Measurements from ENCODE around the gene FAM168B. TPM values are rescaled to one million over a fixed set of nuclear protein-coding genes. Genes with fewer than 3 reads are reported as not detected.

The FAM168B gene
- total and polyA plus RNA-seq, 12 donors = 15.7 to 139 (median 95.9) TPM

DNA sequence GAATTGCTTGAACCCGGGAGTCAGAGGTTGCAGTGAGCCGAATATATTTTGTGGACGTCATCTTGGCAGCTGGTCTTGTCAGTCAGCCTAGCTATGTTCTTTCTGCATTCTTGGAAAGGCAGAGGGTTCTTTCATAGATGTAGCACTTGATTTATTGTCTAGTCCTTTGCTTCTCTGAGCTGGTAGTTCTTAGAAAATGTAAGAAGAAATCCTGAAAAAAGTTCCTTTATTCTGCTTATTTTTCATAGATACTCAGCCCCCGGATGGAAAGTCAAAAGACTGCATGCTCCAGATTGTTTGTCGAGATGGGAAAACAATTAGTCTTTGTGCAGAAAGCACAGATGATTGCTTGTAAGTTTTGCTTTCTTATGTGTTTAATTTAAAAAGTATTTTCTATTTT, 33.2 kb upstream of the FAM168B start:
- H3K36me3 ChIP-seq (replicated peaks in 1 of 2) = peaks cover 0 to 43% of the 10 kb centered on the region in 2 donors

DNA sequence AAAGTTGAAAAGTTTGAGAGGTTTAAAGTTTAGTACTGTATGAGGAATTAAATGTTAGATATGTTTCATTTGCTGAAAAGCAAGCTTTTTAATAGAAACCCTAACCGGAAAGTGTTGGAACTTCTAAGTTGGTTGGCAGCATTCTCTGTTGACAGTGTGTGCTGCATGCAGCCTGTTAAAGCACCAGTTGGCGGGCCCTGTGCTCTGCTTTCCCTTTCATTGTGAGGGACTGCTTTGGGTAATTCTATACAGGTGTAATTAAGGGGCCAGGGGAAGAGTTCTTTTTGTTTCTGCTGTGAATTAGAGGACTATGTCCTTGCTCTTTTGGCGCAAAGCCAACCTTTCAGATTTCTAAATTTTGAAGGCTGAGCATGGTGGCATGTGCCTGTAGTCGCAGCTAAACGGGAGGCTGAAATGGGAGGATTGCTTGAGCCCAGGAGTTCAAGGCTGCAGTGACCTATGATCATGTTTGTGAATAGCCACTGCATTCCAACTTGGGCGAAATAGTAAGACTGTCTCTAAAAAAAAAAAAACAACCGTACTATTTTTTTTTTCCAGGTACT, 32.0 kb upstream of the FAM168B start:
- H3K9me3 ChIP-seq (replicated peaks in 1 of 3) = no peaks in the 10 kb centered on the region
- H3K27ac ChIP-seq = no peak overlapping the region
- peaks cover 6 to 26% of the 10 kb centered on the region in 2 donors for H3K4me1 ChIP-seq (replicated peaks in 1 of 2)
- no peak overlapping the region for H3K4me3 ChIP-seq
- H3K27me3 ChIP-seq = no peaks in the 10 kb centered on the region
- H3K36me3 ChIP-seq (replicated peaks in 1 of 2) = peaks cover 0 to 37% of the 10 kb centered on the region in 2 donors
- WGBS, 4 donors = 67 to 75% (median 72%) methylated on average over 7 of the region's 7 CpGs
- peak in 1 of 7 donors; percentile 14 for DNase-seq
- TF ChIP-seq POLR2A (IDR thresholded peaks at IDR 0.05) = no peak
- TF ChIP-seq, protein P1, sequence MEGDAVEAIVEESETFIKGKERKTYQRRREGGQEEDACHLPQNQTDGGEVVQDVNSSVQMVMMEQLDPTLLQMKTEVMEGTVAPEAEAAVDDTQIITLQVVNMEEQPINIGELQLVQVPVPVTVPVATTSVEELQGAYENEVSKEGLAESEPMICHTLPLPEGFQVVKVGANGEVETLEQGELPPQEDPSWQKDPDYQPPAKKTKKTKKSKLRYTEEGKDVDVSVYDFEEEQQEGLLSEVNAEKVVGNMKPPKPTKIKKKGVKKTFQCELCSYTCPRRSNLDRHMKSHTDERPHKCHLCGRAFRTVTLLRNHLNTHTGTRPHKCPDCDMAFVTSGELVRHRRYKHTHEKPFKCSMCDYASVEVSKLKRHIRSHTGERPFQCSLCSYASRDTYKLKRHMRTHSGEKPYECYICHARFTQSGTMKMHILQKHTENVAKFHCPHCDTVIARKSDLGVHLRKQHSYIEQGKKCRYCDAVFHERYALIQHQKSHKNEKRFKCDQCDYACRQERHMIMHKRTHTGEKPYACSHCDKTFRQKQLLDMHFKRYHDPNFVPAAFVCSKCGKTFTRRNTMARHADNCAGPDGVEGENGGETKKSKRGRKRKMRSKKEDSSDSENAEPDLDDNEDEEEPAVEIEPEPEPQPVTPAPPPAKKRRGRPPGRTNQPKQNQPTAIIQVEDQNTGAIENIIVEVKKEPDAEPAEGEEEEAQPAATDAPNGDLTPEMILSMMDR (IDR thresholded peaks at IDR 0.05) = no peak
- intact Hi-C loops (cut with DNase I) = no loop called here

More for the DNA sequence above, 33.2 kb upstream of the FAM168B start:
- TF ChIP-seq POLR2A (IDR thresholded peaks at IDR 0.05) = no peak
- TF ChIP-seq, protein P1 (IDR thresholded peaks at IDR 0.05) = no peak
- DNase-seq = no peak
- Histone ChIP-seq H3K9me3 (replicated peaks in 1 of 3) (no peaks in the 10 kb centered on the region), H3K27ac (peak overlapping the region in 1 of 5 donors; percentile 24), H3K4me3 (no peak overlapping the region), H3K27me3 (no peaks in the 10 kb centered on the region), H3K4me1 (replicated peaks in 1 of 2) (peaks cover 0 to 17% of the 10 kb centered on the region in 2 donors)
- WGBS, 4 donors = 61 to 79% (median 65%) methylated on average over 5 of the region's 5 CpGs
- intact Hi-C loops (cut with DNase I) = no loop called here

DNA sequence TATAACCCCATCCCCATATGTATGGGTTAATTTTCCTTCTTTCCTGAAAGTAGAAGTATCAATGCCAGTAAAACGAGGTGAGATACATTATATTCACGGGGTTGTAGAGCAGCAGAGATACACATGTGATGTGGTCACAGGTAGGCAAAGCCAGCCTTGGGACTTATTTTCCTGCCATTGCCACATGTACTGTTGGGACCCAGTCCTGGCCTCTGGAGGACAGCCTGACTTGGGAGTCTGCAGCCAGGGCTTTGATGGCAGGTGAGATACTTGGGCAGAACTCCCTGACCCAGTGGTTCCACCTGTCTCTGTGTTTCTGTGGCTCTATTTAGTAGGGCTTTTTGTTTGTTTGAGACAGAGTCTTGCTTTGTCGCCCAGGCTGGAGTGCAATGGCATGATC, 29.9 kb upstream of the FAM168B start:
- WGBS, 4 donors = 91 to 98% (median 94%) methylated on average over 3 of the region's 3 CpGs

DNA sequence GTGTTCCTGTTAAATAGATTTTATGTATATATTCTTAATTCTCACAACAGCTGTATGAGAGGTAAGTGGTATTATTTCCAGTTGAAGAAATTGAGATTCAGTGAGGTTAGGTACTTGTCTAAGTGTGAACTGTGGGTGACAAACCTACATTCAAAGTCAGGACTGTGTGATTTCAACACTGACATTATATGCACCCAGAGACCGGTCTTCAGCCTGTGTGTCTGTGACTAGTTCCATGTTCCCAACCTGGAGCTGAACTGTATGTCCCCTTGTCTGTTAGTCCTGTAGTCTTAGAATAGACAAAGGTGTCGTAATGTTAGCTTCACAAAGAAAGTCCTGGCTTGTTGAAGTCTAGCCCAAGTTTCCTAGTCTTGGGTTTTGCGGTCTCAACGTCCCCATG, 29.2 kb upstream of the FAM168B start:
- Histone ChIP-seq H3K4me3 (no peak overlapping the region), H3K4me1 (replicated peaks in 1 of 2) (peaks cover 8 to 25% of the 10 kb centered on the region in 2 donors), H3K27me3 (no peaks in the 10 kb centered on the region), H3K36me3 (replicated peaks in 1 of 2) (peaks cover 0 to 27% of the 10 kb centered on the region in 2 donors), H3K27ac (no peak overlapping the region), H3K9me3 (replicated peaks in 1 of 3) (no peaks in the 10 kb centered on the region)
- 96 to 100% (median 98%) methylated on average over 4 of the region's 4 CpGs for WGBS, 4 donors
- DNase-seq = peak in 1 of 7 donors; percentile 25
- TF ChIP-seq, protein P1 (IDR thresholded peaks at IDR 0.05) = no peak
- TF ChIP-seq POLR2A (IDR thresholded peaks at IDR 0.05) = no peak
- intact Hi-C loops (cut with DNase I) = no loop called here

More for the DNA sequence above, 29.9 kb upstream of the FAM168B start:
- intact Hi-C loops (cut with DNase I) = no loop called here
- no peak overlapping the region for H3K4me3 ChIP-seq
- H3K27me3 ChIP-seq = no peaks in the 10 kb centered on the region
- H3K27ac ChIP-seq = no peak overlapping the region
- H3K36me3 ChIP-seq (replicated peaks in 1 of 2) = peaks cover 0 to 33% of the 10 kb centered on the region in 2 donors
- H3K4me1 ChIP-seq (replicated peaks in 1 of 2) = peaks cover 8 to 26% of the 10 kb centered on the region in 2 donors
- H3K9me3 ChIP-seq (replicated peaks in 1 of 3) = no peaks in the 10 kb centered on the region
- DNase-seq = peak in 1 of 7 donors; percentile 39
- TF ChIP-seq, protein P1 (IDR thresholded peaks at IDR 0.05) = no peak
- TF ChIP-seq POLR2A (IDR thresholded peaks at IDR 0.05) = no peak

Measured in adrenal gland (tissue), 12 donors.